Measurements from ENCODE around the gene GRK5.
"Not testable (repeated sequence)": the region's sequence is repeated elsewhere in the genome, so short reads cannot be mapped to it uniquely, and the experiment has no call there.

Gene GRK5

DNA sequence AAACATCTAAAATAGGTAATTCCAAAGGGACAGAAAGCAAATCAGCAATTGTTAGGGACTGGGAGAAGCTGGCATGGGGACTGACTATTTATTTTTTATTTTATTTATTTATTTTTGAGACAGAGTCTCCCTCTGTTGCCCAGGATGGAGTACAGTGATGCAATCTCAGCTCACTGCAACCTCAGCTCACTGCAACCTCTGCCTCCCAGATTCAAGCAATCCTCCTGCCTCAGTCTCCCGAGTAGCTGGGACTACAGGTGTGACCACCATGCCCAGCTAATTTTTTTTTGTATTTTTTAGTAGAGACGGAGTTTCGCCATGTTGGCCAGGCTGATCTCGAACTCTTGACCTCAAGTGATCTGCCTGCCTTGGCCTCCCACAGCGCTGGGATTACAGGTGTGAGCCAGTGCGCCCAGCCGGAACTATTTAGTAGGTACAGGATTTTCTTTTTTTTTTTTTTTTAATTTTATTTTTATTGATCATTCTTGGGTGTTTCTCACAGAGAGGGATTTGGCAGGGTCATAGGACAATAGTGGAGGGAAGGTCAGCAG is 26.4 kb upstream of the GRK5 start:
- H3K27me3 ChIP-seq (ENCODE audit: low read depth); H3K9me3 ChIP-seq; DNase-seq (ENCODE audit: low spot score in 2 of 2); in situ Hi-C loops (cut with MboI; ENCODE audit: low sequenced_read_pairs); H3K4me3 ChIP-seq; H3K4me1 ChIP-seq: not testable (repeated sequence)
- H3K36me3 ChIP-seq (replicated peaks) = peaks cover 13% of the 10 kb centered on the region

DNA sequence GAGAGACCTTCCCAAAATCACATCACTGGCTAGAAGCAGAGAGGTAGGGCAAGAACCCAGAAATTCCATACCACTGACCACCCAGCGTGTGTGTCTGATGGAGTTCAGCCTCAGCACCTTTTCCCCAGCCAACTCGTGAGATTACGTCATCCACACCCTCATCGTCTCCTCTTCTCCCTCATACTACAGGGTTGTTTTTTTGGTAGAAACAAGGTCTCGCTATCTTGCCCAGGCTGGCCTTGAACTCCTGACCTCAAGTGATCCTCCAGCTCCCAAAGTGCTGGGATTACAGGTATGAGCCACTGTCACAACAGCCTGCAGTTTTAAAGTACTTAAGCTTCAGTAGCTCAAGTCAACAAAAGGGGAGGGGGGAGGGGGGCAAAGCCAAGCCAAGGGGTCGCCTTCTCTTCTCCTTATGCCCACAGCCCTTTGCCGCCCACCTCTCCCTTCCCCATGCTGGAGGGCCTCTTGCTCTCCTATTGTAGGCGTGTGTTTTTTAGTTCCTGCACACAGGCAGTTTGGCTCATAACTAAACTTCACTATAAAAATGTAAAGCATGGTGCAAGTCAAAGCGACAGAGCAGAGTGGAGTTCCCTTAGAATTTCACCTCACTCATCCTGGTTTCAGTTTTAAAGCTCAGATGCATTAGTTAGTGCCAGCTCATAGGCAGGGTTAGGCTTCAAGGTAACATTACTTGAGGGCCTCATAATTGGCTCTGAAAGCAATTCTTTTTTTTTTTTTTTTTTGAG is 23.5 kb upstream of the GRK5 start:
- no peak for DNase-seq (ENCODE audit: low spot score in 2 of 2)
- peaks cover 4% of the 10 kb centered on the region for H3K4me1 ChIP-seq
- no peaks in the 10 kb centered on the region for H3K36me3 ChIP-seq (replicated peaks)
- in situ Hi-C loops (cut with MboI; ENCODE audit: low sequenced_read_pairs) = no loop called here
- no peak overlapping the region for H3K4me3 ChIP-seq
- H3K9me3 ChIP-seq = no peaks in the 10 kb centered on the region
- H3K27me3 ChIP-seq (ENCODE audit: low read depth) = no peaks in the 10 kb centered on the region

DNA sequence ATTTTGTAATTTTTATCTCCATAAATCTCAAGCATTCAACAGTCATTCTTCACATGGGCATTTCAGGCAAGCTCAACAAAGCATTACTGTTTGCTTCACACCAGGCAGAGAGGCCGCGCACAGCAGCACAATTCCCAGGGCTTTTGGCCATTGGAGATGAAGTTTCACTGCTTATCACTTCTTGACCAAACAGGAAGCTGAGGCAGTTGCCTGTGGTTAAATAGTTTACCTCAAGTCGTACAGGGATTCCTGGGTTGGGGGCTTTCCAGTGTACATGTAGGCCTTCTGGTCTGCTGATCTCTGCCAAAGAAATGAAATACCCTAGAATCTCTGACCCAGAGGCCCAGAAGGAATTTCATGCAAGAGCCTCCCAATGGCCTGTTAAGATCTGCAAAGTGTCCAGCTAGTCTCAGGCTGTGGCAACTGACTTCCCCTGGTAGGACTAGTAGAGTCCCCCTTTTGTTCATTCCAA is 17.5 kb upstream of the GRK5 start:
- Histone ChIP-seq H3K36me3 (replicated peaks) (no peaks in the 10 kb centered on the region), H3K4me1 (no peaks in the 10 kb centered on the region), H3K4me3 (no peak overlapping the region), H3K9me3 (no peaks in the 10 kb centered on the region), H3K27me3 (ENCODE audit: low read depth) (no peaks in the 10 kb centered on the region)
- in situ Hi-C loops (cut with MboI; ENCODE audit: low sequenced_read_pairs) = loop anchor here (10.0 kb wide), 1 partner anchor 255 kb away; no protein-coding TSS in a partner anchor
- no peak for DNase-seq (ENCODE audit: low spot score in 2 of 2)

DNA sequence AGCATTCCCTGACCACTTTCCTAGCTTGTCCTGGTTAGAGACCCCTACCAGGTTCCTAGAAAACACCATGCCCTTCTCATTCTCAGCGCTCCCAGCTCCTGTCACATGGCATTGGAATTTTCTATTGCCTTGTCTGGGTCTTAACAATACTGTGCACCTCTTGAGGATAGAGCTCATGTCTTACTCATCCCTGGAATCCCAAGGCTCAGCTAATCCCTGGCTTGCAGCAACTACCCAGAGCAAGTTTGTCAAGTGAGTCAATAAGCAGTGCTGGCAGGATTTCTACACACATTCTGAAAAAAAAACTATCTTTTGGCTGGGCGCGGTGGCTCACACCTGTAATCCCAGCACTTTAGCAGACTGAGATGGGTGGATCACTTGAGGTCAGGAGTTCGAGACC is 17.0 kb upstream of the GRK5 start:
- in situ Hi-C loops (cut with MboI; ENCODE audit: low sequenced_read_pairs) = loop anchor here (10.0 kb wide), 1 partner anchor 254 kb away; no protein-coding TSS in a partner anchor
- H3K27me3 ChIP-seq (ENCODE audit: low read depth) = no peaks in the 10 kb centered on the region
- H3K36me3 ChIP-seq (replicated peaks) = no peaks in the 10 kb centered on the region
- H3K4me3 ChIP-seq = no peak overlapping the region
- no peak for DNase-seq (ENCODE audit: low spot score in 2 of 2)
- no peaks in the 10 kb centered on the region for H3K4me1 ChIP-seq
- no peaks in the 10 kb centered on the region for H3K9me3 ChIP-seq

DNA sequence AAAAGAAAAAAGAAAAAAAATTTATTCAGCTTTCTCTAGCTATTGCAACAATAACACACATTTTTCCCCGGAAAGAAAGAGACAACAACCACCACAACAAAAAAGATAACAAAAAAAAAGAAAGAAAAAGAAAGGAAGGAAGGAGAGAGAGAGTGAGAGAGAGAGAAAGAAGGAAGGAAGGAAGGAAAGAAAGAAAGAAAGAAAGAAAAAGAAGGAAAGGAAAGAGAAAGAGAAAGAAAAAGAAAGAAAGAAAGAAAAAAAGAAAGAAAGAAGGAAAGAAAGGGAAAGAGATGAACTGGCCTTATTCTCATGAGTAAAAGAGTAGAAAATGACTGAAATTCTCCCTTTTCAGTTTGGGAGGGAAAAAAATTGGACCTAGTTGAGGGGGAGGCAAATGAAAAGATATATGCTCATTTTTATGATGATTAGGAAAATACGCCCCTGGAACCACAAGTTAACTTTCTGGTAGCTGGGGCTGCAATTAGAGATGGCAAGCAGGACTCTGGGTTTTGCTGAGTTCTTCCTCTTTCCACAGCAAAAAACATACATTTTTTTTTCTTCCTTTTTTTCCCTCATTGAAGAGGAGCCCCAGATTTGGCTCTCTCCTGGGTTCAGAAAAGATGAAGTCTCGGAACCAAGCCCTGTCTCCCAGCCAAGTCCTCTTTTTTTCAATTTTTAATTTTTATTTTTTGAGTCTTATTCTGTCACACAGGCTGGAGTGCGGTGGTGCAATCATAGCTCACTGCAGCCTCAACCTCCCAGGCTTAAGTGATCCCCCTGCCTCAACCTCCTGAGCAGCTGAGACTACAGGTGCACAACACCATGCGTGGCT is 16.2 kb upstream of the GRK5 start:
- Histone ChIP-seq H3K27me3 (ENCODE audit: low read depth) (no peaks in the 10 kb centered on the region), H3K4me3 (no peak overlapping the region), H3K4me1 (no peaks in the 10 kb centered on the region), H3K9me3 (no peaks in the 10 kb centered on the region), H3K36me3 (replicated peaks) (no peaks in the 10 kb centered on the region)
- no peak for DNase-seq (ENCODE audit: low spot score in 2 of 2)
- in situ Hi-C loops (cut with MboI; ENCODE audit: low sequenced_read_pairs) = loop anchor here (10.0 kb wide), 1 partner anchor 254 kb away; no protein-coding TSS in a partner anchor

DNA sequence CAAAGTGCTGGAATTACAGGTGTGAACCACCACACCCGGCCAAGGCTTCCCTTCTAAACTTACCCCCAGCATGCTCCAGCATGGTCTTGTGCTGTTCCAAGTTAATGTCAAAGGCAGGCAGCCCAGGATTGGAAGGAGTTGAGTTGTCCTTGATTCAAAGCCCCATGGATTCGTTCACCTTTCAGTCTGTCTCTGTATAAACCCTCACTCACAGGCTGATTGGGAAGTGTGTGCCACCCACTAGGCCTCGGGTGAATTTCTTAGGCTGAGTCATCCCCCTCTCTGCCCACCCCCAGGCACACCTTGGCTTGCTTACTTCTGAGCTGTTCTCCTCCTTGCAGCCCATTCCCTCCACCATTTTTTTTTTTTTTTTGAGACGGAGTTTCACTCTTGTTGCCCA is 15.5 kb upstream of the GRK5 start:
- Histone ChIP-seq H3K4me3 (no peak overlapping the region), H3K27me3 (ENCODE audit: low read depth) (no peaks in the 10 kb centered on the region), H3K9me3 (no peaks in the 10 kb centered on the region), H3K36me3 (replicated peaks) (no peaks in the 10 kb centered on the region), H3K4me1 (no peaks in the 10 kb centered on the region)
- in situ Hi-C loops (cut with MboI; ENCODE audit: low sequenced_read_pairs) = loop anchor here (10.0 kb wide), 1 partner anchor 253 kb away; no protein-coding TSS in a partner anchor
- no peak for DNase-seq (ENCODE audit: low spot score in 2 of 2)

DNA sequence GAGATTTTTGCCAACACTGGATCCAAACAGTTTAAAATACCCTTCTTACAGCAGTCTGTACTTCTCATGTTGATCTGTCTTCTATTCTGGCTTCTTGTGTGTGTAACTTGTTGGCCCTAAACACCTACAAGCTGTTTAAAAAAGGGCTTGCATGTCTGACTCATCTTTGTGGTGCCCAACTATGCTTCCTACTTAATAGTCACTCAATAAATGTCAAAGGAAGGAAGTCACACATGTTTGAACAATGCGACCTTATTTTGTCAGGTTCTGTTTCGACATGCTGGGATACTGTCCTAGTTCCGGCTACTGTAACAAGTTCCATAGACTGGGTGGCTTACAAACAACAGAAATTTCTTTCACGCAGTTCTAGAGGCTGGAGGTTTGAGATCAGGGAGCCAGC is 9.4 kb upstream of the GRK5 start:
- in situ Hi-C loops (cut with MboI; ENCODE audit: low sequenced_read_pairs) = loop anchor here (10.0 kb wide), 1 partner anchor 247 kb away; no protein-coding TSS in a partner anchor
- DNase-seq (ENCODE audit: low spot score in 2 of 2) = no peak
- H3K4me1 ChIP-seq = peaks cover 9% of the 10 kb centered on the region
- no peaks in the 10 kb centered on the region for H3K27me3 ChIP-seq (ENCODE audit: low read depth)
- H3K36me3 ChIP-seq (replicated peaks) = no peaks in the 10 kb centered on the region
- no peaks in the 10 kb centered on the region for H3K9me3 ChIP-seq
- H3K4me3 ChIP-seq = no peak overlapping the region

DNA sequence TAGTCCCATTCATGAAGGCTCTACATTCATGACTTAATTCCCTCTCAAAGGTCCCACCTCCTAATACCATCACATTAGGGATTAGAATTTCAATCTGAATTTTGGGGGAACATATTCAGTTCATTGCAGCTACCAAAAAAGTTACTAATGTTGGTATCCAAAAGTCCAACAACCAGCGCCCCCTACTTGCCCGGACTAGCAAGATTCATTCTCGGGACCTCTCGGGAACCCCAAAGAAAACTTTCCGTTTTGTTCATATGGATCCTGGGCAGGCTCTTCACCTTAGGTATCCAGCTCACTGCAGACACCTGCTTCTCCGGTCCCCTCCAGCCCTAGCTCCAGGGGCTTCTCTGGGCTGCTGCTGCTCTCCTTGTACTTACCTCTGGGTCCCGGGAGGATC is 8.9 kb upstream of the GRK5 start:
- H3K9me3 ChIP-seq = no peaks in the 10 kb centered on the region
- in situ Hi-C loops (cut with MboI; ENCODE audit: low sequenced_read_pairs) = loop anchor here (10.0 kb wide), 1 partner anchor 246 kb away; no protein-coding TSS in a partner anchor
- no peaks in the 10 kb centered on the region for H3K27me3 ChIP-seq (ENCODE audit: low read depth)
- H3K4me1 ChIP-seq = peaks cover 9% of the 10 kb centered on the region
- peak in 1 of 2 experiments; percentile 52 for DNase-seq (ENCODE audit: low spot score in 2 of 2)
- no peaks in the 10 kb centered on the region for H3K36me3 ChIP-seq (replicated peaks)
- H3K4me3 ChIP-seq = no peak overlapping the region

DNA sequence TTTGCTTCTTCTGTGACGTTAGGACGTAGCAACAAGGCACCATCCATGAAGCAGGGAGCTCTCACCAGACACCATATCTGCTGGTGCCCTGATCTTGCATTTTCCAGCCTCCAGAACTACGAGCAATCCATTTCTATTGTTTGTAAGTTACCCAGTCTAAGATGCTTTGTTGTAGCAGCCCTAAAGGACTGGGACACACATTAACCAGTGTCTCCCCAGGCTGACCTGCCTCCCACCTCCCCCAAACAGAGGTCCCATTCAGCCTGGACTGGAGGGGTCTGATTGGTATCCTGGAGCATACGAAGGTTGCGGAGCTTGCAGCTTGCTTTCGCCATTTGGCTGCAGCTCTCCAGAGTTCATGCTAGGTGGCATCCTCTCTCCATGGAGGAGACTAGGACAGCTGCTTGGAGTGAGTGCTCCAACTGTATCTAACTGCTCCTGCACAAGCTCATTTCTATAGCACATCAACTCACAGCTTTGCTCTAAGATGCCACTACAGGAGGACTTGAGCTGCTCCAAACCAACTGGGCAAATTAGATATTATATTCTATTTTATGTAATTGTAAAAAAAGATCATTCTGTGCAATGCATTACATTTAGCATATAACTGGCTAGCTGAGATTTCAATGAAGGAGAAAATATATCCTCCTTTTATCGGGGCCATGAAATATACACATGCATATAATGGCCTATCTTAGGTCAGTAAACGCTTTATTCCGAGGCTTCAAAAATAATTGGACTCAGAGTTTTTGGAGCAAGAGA is 8.0 kb upstream of the GRK5 start:
- Histone ChIP-seq H3K36me3 (replicated peaks) (no peaks in the 10 kb centered on the region), H3K4me1 (peaks cover 9% of the 10 kb centered on the region), H3K9me3 (no peaks in the 10 kb centered on the region), H3K4me3 (no peak overlapping the region), H3K27me3 (ENCODE audit: low read depth) (no peaks in the 10 kb centered on the region)
- DNase-seq (ENCODE audit: low spot score in 2 of 2) = peak; percentile 68 to 72
- in situ Hi-C loops (cut with MboI; ENCODE audit: low sequenced_read_pairs) = loop anchor here (10.0 kb wide), 1 partner anchor 245 kb away; no protein-coding TSS in a partner anchor

DNA sequence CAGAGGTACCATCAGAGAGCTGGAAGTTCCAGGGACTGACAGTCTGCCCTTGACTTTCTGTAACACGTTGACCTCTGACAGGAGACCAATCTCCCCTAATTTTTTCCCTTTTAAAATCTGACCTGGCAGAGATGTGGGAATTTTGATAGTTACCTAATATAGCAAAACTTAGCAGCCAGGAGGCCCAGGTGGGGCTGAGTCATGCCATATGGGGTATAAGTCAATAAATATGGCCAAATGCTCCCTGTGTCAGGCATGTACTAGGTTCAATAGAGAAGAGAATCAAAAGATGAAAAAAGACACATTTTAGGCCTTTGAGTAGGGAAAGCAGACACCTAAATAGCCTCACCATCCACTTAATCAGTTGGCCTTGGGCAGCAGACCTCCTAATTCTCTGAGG is 6.1 kb upstream of the GRK5 start:
- in situ Hi-C loops (cut with MboI; ENCODE audit: low sequenced_read_pairs) = no loop called here
- H3K4me1 ChIP-seq = peaks cover 9% of the 10 kb centered on the region
- H3K36me3 ChIP-seq (replicated peaks) = no peaks in the 10 kb centered on the region
- no peak for DNase-seq (ENCODE audit: low spot score in 2 of 2)
- no peaks in the 10 kb centered on the region for H3K9me3 ChIP-seq
- H3K27me3 ChIP-seq (ENCODE audit: low read depth) = no peaks in the 10 kb centered on the region
- H3K4me3 ChIP-seq = no peak overlapping the region

DNA sequence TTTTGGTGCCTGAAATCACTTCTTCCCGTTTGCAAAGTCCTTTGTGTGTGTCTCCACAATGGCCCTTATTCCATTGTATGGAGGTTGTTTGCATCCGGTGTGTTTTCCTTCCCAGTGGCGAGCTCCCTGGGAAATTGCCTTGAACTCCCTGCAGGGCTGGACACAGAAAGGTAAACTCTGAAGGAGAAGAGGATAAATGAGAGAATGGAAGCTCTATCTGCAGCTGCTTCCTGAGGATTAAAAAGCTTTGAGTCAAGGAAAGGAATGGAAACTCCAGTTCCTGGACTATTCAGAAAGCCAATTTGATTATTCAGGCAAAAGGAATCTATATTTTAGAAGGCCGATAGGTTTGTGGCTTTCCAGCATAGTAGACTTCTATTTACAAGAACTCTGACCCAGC is 4.4 kb upstream of the GRK5 start:
- Histone ChIP-seq H3K9me3 (no peaks in the 10 kb centered on the region), H3K27me3 (ENCODE audit: low read depth) (no peaks in the 10 kb centered on the region), H3K4me1 (peaks cover 12% of the 10 kb centered on the region), H3K36me3 (replicated peaks) (no peaks in the 10 kb centered on the region), H3K4me3 (no peak overlapping the region)
- DNase-seq (ENCODE audit: low spot score in 2 of 2) = no peak
- in situ Hi-C loops (cut with MboI; ENCODE audit: low sequenced_read_pairs) = no loop called here

DNA sequence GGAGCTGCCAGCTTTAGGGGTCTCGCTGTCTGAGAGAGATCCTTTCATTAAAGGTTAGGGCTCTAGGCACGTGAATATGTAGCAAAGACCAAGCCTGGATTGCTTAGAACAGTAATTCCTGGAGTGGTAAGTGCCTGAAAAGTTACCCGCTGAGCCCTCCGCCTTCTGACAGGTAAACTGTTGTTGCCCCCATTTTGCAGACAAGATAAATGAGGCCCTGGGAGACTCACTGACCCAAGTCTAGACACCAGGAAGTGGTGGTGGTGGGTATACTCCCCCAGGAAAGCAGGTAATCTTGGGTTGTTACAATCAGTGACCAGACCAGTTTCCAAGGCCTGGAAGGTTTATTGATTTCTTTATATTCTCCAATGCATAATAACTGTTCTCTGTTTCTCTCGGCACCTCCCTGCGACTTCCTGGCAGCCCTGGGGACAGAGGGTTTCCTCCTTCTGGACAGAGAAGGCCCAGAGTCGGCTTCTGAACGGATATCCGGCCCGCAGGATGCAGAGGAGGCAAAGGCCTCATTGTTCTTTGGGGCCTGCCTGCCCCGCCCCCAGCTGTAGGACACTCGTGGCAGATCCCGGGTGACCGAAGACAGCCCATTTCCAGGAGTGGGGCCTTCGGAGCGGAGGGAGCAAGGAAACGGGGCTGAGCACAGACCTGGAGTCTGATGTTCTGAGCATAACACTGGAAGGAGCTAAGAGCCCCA is 1.3 kb upstream of the GRK5 start:
- H3K4me3 ChIP-seq = peak overlapping the region; percentile 23
- peak in 1 of 2 experiments; percentile 53 for DNase-seq (ENCODE audit: low spot score in 2 of 2)
- H3K36me3 ChIP-seq (replicated peaks) = no peaks in the 10 kb centered on the region
- H3K27me3 ChIP-seq (ENCODE audit: low read depth) = no peaks in the 10 kb centered on the region
- peaks cover 28% of the 10 kb centered on the region for H3K4me1 ChIP-seq
- no peaks in the 10 kb centered on the region for H3K9me3 ChIP-seq
- in situ Hi-C loops (cut with MboI; ENCODE audit: low sequenced_read_pairs) = no loop called here
